Activated CD8-positive, alpha-beta memory T cell treated with anti-CD3 and anti-CD28 coated beads, Interleukin-2, amount 50 U/mL, for 48 hours (primary cell): ENCODE results near the gene RAB3IP.

Source experiments
- DNase-seq: peaks from one replicate; pipeline ENCODE4 v3.0.0-alpha.2; 2020

RAB3IP gene

DNA sequence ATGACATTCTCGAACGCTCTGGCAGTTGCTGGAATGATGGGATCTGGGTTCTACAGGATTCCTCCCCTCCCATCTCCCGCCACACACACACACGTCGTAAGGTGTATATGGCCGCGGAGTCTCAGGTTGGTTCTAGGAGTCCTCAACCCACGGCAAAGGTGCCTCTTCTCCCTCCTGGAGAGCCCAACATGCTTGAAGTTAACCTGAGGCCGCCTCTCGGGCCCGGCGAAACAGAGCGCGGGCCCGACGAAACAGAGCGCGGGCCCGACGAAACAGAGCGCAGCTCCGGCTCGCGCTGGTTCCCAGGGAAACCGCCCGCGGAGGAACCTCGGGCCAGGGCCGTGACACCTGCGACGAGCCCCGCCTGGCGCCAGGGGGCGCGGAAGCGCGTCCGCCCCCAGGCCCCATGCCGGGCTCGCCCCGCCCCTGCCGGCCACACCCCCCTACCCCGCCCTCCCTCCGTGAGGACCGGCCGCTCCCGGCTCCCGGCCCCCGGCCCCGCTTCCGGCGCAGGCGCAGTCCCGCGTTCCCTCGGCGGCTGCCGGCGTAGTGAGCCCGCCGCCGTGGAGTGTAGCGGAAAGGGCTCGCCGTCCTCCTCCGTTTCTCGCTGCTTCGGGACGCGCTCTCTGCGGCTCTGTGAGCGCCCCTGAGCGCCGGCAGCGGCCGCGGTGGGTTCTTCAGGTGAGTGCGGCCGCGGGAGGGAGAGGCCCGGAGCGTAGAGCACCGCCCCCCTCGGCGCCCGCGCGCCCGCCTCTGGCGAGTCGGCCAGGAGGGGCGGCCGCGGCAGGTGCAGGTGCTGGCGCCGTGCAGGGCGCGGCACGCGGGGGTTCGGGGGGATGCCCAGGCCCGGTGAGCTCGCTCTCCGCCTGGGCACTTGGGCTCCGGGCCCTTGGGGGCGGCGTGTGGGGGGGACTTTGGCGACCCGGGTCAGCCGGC is at the start of gene RAB3IP:
RAB3IP (plus strand) TSS at position 510 of the 936 bp plus-strand sequence. CDS start 16,549 bp downstream, outside the sequence.
- peak; percentile 96 for DNase-seq

- no peak for DNase-seq
These were observed 49.0 kb upstream of the RAB3IP start for GRCh38 chr12:69689638-69690037.

DNA sequence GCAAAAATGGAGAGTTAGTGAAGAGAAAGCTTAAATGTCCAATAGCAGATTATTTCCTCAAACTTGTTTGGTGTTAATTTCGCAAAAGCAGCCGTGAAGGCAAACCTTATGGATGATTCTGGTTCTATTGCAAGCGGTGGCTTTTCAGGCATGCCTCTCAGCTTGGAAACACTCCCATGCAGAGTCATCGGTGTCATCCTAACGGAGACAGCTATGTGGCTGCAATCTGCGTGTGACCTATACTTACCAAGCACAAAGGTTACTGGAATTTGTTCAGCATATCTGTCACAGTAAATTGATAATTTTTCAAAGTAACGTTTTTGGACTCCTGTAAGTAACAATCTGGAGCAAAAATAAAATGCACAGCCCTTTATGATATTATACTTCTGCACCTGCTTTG is 44.5 kb upstream of the RAB3IP start:
- DNase-seq: no peak

GRCh38 chr12:69698054-69698453 is 40.6 kb upstream of the RAB3IP start:
- no peak for DNase-seq

DNA sequence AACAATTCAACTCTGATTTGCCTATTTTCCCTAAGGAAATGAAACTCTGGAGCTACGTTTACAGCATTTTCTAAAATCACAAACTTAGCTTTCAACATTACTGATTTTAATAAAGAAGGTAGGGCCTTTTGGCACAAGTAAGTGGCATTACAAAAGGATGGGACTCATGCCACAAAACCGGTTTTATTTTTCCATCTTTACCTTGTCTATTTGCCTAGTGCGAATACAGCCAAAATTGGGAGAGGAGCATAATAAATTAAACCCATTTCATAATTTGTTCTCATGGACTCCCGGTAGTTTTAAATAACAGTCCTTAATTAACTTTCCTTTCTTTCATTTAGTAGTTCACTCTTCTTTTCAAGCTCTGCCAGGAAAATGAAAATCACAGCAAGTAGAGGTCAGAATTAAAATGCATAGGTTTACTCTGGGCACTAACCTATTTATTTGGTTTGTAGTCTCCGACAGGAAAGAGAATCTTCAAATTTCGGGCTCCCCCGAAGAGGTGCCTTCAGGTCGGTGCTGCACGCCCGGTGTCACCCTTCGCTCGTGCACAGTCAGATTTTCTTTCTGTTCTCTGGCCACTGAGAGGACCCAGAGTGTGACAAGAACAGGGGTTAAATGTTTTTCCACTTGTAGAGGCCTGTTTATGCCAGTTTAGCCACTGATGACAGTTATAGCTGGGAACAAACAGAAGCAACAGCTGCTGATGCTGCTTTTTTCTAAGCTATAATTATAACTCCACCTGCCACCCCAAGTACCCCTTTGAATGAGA is 39.7 kb upstream of the RAB3IP start, which contains the start of gene BEST3:
BEST3 (minus strand) TSS at position 535 of the 772 bp plus-strand sequence. CDS start 1,505 bp downstream, outside the sequence.
- DNase-seq: no peak

DNA sequence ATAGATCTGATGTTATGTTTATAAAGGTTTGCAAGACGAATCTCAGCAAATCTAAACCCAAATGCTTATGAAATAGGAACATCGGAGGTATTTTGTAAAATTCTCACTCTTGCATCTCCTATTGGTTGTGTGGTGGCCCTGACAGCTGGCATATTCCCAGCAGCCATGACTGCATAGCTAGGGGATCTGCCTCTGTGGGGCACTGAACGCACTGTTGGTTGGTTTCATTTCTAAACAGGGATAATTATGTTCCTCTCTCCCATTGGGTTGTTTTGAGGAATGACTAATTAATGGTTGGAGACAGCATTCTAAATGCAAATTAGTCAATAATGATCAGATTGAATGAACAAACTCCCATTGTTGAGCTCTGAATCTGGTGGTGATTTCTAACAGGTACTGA is 36.8 kb upstream of the RAB3IP start:
- DNase-seq: no peak

- no peak for DNase-seq
These were observed 35.5 kb upstream of the RAB3IP start for GRCh38 chr12:69703146-69703642.

- DNase-seq: no peak
These were observed 34.3 kb upstream of the RAB3IP start for GRCh38 chr12:69704357-69704756.

DNA sequence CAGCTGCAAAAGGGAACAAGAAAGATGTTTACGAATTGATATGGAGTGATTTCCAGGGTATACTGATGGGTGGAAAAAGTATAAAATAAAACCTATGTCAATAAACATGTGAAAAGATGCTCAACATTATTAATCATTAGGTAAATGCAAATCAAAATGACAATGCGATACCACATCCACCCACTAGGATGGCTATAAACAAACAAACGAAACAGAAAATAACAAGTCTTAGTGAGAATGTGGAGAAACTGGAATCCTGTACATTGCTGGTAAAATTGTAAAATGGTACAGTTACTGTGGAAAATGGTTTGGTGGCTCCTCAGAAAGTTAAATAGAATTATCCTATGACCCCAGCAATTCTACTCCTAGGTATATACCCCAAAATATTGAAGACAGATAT is 30.0 kb upstream of the RAB3IP start:
- DNase-seq: no peak

- DNase-seq: no peak
These were observed 25.8 kb upstream of the RAB3IP start for GRCh38 chr12:69712826-69713225.

GRCh38 chr12:69714542-69714941 is 24.1 kb upstream of the RAB3IP start:
- no peak for DNase-seq

- no peak for DNase-seq
These were observed 19.0 kb upstream of the RAB3IP start for GRCh38 chr12:69719336-69720316.

- no peak for DNase-seq
These were observed 17.9 kb upstream of the RAB3IP start for GRCh38 chr12:69720750-69721149.

- DNase-seq: no peak
These were observed 11.7 kb upstream of the RAB3IP start for GRCh38 chr12:69726922-69727321.

GRCh38 chr12:69732088-69732487 is 6.6 kb upstream of the RAB3IP start:
- no peak for DNase-seq

DNA sequence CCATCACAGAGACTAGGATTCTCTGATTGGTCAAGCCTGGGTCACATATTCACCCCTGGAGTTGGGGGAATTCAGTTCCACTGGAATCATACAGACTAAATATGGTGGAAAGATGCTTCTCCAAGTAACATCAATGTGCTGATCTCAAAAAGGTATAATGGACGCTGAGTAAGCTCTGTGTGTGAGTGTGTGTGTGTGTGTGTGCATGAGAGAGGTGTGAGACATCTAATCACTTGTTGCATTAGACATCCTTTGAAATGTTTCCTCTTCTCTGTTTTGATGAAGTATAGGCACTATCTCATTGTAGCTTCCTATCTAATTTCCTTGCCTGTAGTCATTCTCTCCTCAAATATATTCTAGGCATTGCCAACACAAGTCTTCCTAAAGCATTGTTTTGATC is 5.0 kb upstream of the RAB3IP start:
- DNase-seq: no peak

DNA sequence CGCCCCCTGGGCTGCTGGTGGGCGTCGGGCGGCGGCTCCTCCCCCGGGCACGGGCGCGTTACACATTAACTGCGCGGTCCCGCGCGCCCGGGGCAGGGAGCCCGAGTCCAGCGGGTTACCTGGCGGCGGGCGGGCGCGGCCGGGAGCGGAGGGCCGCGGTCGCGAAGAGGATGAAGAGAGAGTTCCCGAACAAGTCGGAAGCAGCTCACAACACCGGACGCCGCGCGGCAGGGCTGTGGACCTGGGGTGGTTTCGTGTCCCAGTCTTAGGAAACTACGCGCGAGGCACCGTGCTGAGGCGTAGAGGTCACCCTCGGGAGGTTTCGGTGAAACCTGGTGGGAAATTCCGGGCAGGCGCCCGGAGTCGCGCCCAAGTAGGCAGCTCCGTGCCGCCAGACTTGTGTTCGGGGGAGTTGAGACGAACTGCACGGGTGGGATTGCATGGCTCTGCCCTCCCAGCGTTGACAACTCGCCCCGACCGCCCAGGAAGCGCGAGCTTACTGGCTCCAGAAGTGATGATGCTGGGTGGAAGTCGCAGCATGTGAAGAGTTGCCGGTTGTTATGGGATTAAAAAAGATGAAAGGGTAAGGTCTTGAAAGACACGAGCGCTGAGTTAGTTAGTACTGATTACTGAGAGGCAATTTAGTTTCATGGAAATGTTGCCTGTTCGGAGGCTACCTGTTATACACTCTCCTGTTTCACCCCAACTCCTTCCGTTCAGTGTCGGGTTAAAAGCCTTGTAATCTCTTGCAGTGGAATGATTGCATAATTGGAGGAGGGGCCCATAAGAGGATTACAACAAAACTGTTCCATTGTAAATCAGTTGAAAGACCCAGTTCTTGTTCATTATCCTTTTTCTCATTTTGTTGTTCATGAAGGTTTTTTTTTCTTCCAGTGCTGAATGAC is 879 bp downstream of the RAB3IP start:
- DNase-seq: peak; percentile 79

DNA sequence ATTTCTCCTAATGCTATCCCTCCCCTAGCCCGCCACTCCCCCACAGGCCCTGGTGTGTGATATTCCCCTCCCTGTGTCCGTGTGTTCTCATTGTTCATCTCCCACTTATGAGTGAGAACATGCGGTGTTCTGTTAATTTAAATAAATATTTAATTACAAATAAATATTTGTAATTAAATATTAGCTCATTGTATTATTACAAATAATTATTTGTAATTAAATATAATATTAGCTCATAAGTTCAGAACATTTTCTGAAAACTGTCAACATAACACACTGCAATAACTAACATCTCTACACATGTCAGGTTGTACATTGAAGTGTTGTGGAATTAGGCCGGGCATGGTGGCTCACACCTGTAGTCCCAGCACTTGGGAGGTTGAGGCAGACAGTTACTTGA is 5.4 kb downstream of the RAB3IP start:
- DNase-seq: no peak

DNA sequence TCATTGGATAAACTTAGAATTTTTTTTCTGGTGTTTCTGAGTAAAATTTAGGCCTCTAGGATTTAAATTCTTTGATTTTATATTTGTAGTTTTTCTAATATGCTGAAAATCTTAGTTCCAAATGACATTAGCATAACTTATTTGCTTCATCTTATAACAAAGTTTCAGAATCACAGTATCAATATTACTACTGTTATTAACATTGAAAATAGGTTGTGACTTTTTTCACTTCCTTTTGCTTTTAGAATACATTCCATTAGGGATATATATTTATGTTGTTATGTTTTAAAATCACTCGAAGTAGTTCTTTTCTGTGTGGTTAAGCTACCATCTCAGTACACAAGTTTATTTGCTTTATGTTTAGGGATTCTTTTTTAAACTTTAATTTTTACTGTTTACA is 12.8 kb downstream of the RAB3IP start:
- no peak for DNase-seq

DNA sequence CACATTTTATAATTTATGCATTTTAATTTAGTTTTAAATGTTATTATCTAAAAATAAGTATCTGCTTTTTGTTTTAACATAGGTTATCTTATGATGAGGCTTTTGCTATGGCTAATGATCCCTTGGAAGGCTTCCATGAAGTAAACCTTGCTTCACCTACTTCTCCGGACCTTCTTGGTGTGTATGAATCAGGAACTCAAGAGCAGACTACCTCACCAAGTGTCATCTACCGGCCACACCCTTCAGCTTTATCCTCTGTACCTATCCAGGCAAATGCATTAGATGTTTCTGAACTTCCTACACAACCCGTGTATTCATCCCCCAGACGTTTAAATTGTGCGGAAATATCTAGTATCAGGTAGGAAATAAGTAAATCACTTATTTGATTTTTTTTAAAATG is 16.6 kb downstream of the RAB3IP start:
- DNase-seq: no peak

DNA sequence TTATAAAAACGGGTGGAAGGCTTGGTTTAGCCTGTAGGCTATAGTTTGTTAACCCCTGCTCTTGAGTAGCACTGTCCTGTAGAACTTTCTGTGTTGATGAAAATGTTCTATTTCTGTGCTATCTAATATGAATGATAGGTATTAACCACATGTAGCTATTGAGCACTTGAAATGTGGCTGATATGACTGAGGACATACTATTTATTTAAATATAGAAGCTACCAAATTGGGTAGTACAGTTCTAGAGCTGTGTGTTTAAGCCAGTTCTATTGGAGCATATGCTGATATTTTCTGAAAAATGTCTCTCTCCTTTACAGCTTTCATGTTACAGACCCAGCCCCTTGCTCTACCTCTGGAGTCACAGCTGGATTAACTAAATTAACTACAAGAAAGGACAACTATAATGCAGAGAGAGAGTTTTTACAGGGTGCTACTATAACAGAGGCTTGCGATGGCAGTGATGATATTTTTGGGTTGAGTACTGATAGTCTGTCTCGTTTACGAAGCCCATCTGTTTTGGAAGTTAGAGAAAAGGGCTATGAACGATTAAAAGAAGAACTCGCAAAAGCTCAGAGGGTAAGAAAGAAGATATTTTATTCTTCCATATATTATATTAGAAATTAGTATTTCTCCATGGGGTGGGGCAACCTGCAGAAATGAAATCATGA is 17.6 kb downstream of the RAB3IP start:
- no peak for DNase-seq
